IMR-90 (cell line): ENCODE measurements around the gene PRTG. TPM values are rescaled to one million over a fixed set of nuclear protein-coding genes. Genes with fewer than 3 reads are reported as not detected.

Source experiments
- ATAC-seq: fragments of 200-7000 bp; cut with Tn5 transposase; 2 replicates; pipeline ENCODE4 v1.9.1; 2020; ENCODE audit warnings: low read depth, mild to moderate bottlenecking, moderate library complexity
- BruUV-seq: library from RNA; stranded (reverse); fragments of 400-500 nt; replicated peaks from 2 replicates; lab custom pipeline; 2021; lab: Mats Ljungman, UMichigan
- CTCF ChIA-PET: fragments of 300-600 bp; formaldehyde crosslinking; extraction: SDS; loops from one replicate; lab custom pipeline; 2021; ENCODE audit warnings: antibody characterized with exemption; lab: Yijun Ruan, JAX
- POLR2A ChIA-PET: fragments of 300-600 bp; sonication (Branson Sonifier 250); formaldehyde crosslinking; loops from one replicate; lab custom pipeline; 2022; ENCODE audit warnings: antibody characterized with exemption; ENCODE audit not compliant: unreplicated experiment; lab: Charles Lee
- DNase-seq: peaks from one replicate; pipeline ENCODE4 v3.0.0; 2013
- H2AFZ ChIP-seq: replicated peaks from 2 replicates; pipeline ENCODE3; 2013; ENCODE audit warnings: low read length, mild to moderate bottlenecking; ENCODE audit not compliant: poor library complexity
- H2AK5ac ChIP-seq: 2 replicates; pipeline ENCODE4 v1.6.1; 2013; ENCODE audit warnings: low read depth, low read length, inconsistent platforms
- H2AK9ac ChIP-seq: replicated peaks from 2 replicates; pipeline ENCODE3; 2013; ENCODE audit warnings: mild to moderate bottlenecking, low read depth, low read length, moderate library complexity; ENCODE audit not compliant: poor library complexity
- H2BK120ac ChIP-seq: 2 replicates; pipeline ENCODE4 v1.6.1; 2013; ENCODE audit warnings: low read depth, low read length, inconsistent platforms
- H2BK15ac ChIP-seq: 3 replicates; pipeline ENCODE4 v1.6.1; 2013; ENCODE audit warnings: low read depth, low read length, inconsistent platforms
- H2BK20ac ChIP-seq: 2 replicates; pipeline ENCODE4 v1.6.1; 2013; ENCODE audit warnings: low read depth, mild to moderate bottlenecking, inconsistent platforms, low read length, moderate library complexity
- H2BK5ac ChIP-seq: 2 replicates; pipeline ENCODE4 v1.6.1; 2013; ENCODE audit warnings: mild to moderate bottlenecking, low read depth, low read length, inconsistent platforms; ENCODE audit not compliant: poor library complexity, severe bottlenecking
- H3K14ac ChIP-seq: replicated peaks from 2 replicates; pipeline ENCODE4 v1.6.1; 2013; ENCODE audit warnings: low read depth, low read length, inconsistent platforms
- H3K18ac ChIP-seq: 2 replicates; pipeline ENCODE4 v1.6.1; 2013; ENCODE audit warnings: low read depth, low read length, control low read depth
- H3K23ac ChIP-seq: 2 replicates; pipeline ENCODE4 v1.6.1; 2013; ENCODE audit warnings: low read depth, low read length, inconsistent platforms
- H3K27ac ChIP-seq: 2 replicates; pipeline ENCODE4 v1.5.1; 2013; ENCODE audit warnings: mild to moderate bottlenecking, control low read depth, low read length; ENCODE audit not compliant: insufficient read depth
- H3K27me3 ChIP-seq: 2 replicates; pipeline ENCODE4 v1.6.1; 2013; ENCODE audit warnings: low read length; ENCODE audit not compliant: control insufficient read depth, insufficient read depth
- H3K36me3 ChIP-seq: 2 replicates; pipeline ENCODE4 v1.6.1; 2013; ENCODE audit warnings: low read length, mixed read lengths; ENCODE audit not compliant: control insufficient read depth, insufficient read depth
- H3K4ac ChIP-seq: 2 replicates; pipeline ENCODE4 v1.6.1; 2013; ENCODE audit warnings: low read depth, low read length, inconsistent platforms
- H3K4me1 ChIP-seq: 2 replicates; pipeline ENCODE4 v1.6.1; 2013; ENCODE audit warnings: low read length, mixed read lengths; ENCODE audit not compliant: control insufficient read depth, insufficient read depth
- H3K4me2 ChIP-seq: 2 replicates; pipeline ENCODE4 v1.6.1; 2013; ENCODE audit warnings: low read depth, mild to moderate bottlenecking, control low read depth, low read length, moderate library complexity
- H3K4me3 ChIP-seq: 2 replicates; pipeline ENCODE4 v1.5.1; 2013; ENCODE audit warnings: low read depth, mild to moderate bottlenecking, control low read depth, low read length, moderate library complexity; ENCODE audit not compliant: insufficient read depth
- H3K56ac ChIP-seq: 2 replicates; pipeline ENCODE4 v1.6.1; 2013; ENCODE audit warnings: low read length, inconsistent platforms; ENCODE audit not compliant: insufficient read depth; ENCODE audit errors: extremely low read depth
- H3K79me1 ChIP-seq, 2 experiments: 2 replicates each; pipeline ENCODE4 v1.6.1; 2013; ENCODE audit warnings: low read length in 2 of 2, inconsistent platforms in 1 of 2, low read depth in 1 of 2
- H3K9ac ChIP-seq: 2 replicates; pipeline ENCODE4 v1.6.1; 2013; ENCODE audit warnings: low read depth, low read length, control low read depth
- H3K9me1 ChIP-seq: 2 replicates; pipeline ENCODE4 v1.6.1; 2013; ENCODE audit warnings: low read length, inconsistent platforms; ENCODE audit not compliant: insufficient read depth
- H3K9me3 ChIP-seq: 2 replicates; pipeline ENCODE4 v1.6.1; 2013; ENCODE audit warnings: low read length; ENCODE audit not compliant: control insufficient read depth, insufficient read depth
- H4K20me1 ChIP-seq: 2 replicates; pipeline ENCODE4 v1.6.1; 2013; ENCODE audit warnings: low read length, inconsistent platforms; ENCODE audit not compliant: insufficient read depth
- H4K5ac ChIP-seq: 2 replicates; pipeline ENCODE4 v1.6.1; 2013; ENCODE audit warnings: mild to moderate bottlenecking, low read depth, low read length, control low read depth
- H4K8ac ChIP-seq, 2 experiments: 2 replicates each; pipeline ENCODE4 v1.6.1; 2013; ENCODE audit warnings: low read depth in 2 of 2, low read length in 2 of 2, control low read depth in 1 of 2, inconsistent platforms in 1 of 2
- H4K91ac ChIP-seq: 2 replicates; pipeline ENCODE4 v1.6.1; 2013; ENCODE audit warnings: low read depth, low read length, inconsistent platforms; ENCODE audit not compliant: insufficient read depth
- BHLHE40 ChIP-seq: fragments of 150-350 bp; IDR thresholded peaks from 2 replicates; pipeline ENCODE4 v1.6.1; 2016; ENCODE audit warnings: mild to moderate bottlenecking, low read depth, low read length
- CEBPB ChIP-seq: IDR thresholded peaks from 2 replicates; pipeline ENCODE4 v1.6.1; 2012; ENCODE audit warnings: low read depth, low read length, improper control_type of control experiment
- CHD1 ChIP-seq: IDR thresholded peaks from 2 replicates; pipeline ENCODE4 v1.6.1; 2012; ENCODE audit warnings: low read depth, low read length, improper control_type of control experiment
- CTCF ChIP-seq: conservative IDR thresholded peaks from 2 replicates; pipeline ENCODE4 v1.5.1; 2012; ENCODE audit warnings: mild to moderate bottlenecking, low read depth, low read length, improper control_type of control experiment
- ELK1 ChIP-seq: fragments of 150-350 bp; IDR thresholded peaks from 2 replicates; pipeline ENCODE4 v1.6.1; 2016; ENCODE audit warnings: low read depth, mild to moderate bottlenecking, low read length, moderate library complexity, borderline replicate concordance
- FOS ChIP-seq: fragments of 150-350 bp; IDR thresholded peaks from 2 replicates; pipeline ENCODE4 v1.6.1; 2016; ENCODE audit warnings: low read depth, low read length
- MAFK ChIP-seq: IDR thresholded peaks from 2 replicates; pipeline ENCODE4 v1.6.1; 2012; ENCODE audit warnings: low read depth, low read length, improper control_type of control experiment
- MAZ ChIP-seq: IDR thresholded peaks from 2 replicates; pipeline ENCODE4 v1.6.1; 2012; ENCODE audit warnings: low read depth, mild to moderate bottlenecking, low read length, improper control_type of control experiment, moderate library complexity, borderline replicate concordance
- MXI1 ChIP-seq: IDR thresholded peaks from 2 replicates; pipeline ENCODE4 v1.6.1; 2012; ENCODE audit warnings: low read depth, mild to moderate bottlenecking, low read length, moderate library complexity, borderline replicate concordance
- NFE2L2 ChIP-seq: fragments of 150-350 bp; IDR thresholded peaks from 2 replicates; pipeline ENCODE4 v1.6.1; 2016; ENCODE audit warnings: low read depth, mild to moderate bottlenecking, low read length
- POLR2A ChIP-seq: IDR thresholded peaks from 2 replicates; pipeline ENCODE4 v1.6.1; 2012; ENCODE audit warnings: mild to moderate bottlenecking, low read depth, low read length
- RAD21 ChIP-seq: IDR thresholded peaks from 2 replicates; pipeline ENCODE4 v1.6.1; 2012; ENCODE audit warnings: low read length, improper control_type of control experiment
- RCOR1 ChIP-seq: IDR thresholded peaks from 2 replicates; pipeline ENCODE4 v1.6.1; 2012; ENCODE audit warnings: mild to moderate bottlenecking, low read length, improper control_type of control experiment; ENCODE audit not compliant: insufficient replicate concordance
- RFX5 ChIP-seq: IDR thresholded peaks from 2 replicates; pipeline ENCODE4 v1.8.0; 2012; ENCODE audit warnings: low read depth, mild to moderate bottlenecking, low read length, moderate library complexity
- SMC3 ChIP-seq: fragments of 150-350 bp; IDR thresholded peaks from 2 replicates; pipeline ENCODE4 v1.6.1; 2016; ENCODE audit warnings: low read depth, mild to moderate bottlenecking, antibody characterized with exemption, low read length, moderate library complexity
- USF2 ChIP-seq: fragments of 150-350 bp; IDR thresholded peaks from 2 replicates; pipeline ENCODE4 v1.6.1; 2017; ENCODE audit warnings: mild to moderate bottlenecking, antibody characterized with exemption, low read length, low read depth
- WGBS, 2 experiments: methylation state at CpG; one replicate each; pipeline versions ENCODE4 v1.1.5 to v1.1.7; 2013; ENCODE audit warnings: missing lambda C conversion rate in 2 of 2; ENCODE audit not compliant: insufficient read length in 1 of 2; ENCODE audit errors: extremely low coverage in 2 of 2; 5-methylcytosine and 5-hydroxymethylcytosine counted together
- dilution Hi-C: fragments of 300-500 bp; cut with HindIII; formaldehyde crosslinking; loops from one replicate; pipeline ENCODE4 v1.14.3; 2018; ENCODE audit warnings: low sequenced_read_pairs; ENCODE audit not compliant: unreplicated experiment
- in situ Hi-C: fragments of 300-500 bp; cut with MboI; formaldehyde crosslinking; loops from 3 replicates; pipeline ENCODE4 v1.14.3; 2019; ENCODE audit warnings: low sequenced_read_pairs, inconsistent platforms, mixed read lengths
- intact Hi-C: fragments of 100-400 bp; cut with micrococcal nuclease; formaldehyde crosslinking; loops from 2 replicates; pipeline ENCODE4 v1.10.0; 2022
- polyA plus RNA-seq, 3 experiments: library from polyadenylated mRNA; depleted of rRNA; stranded (reverse); fragments of >200 nt; gene quantifications; 2 replicates each; pipeline ENCODE4 v1.2.3, GENCODE V29; 2012; ENCODE audit warnings: low replicate concordance in 1 of 3
- total RNA-seq: library from RNA; depleted of rRNA; stranded (reverse); fragments of >200 nt; gene quantifications from 2 replicates; pipeline ENCODE4 v1.2.3, GENCODE V29; 2012

PRTG gene
- total and polyA plus RNA-seq, 2 of the 4 experiments (the other 2 are of a cell fraction): 0.99 to 1.4 TPM

GRCh38 chr15:55685286-55685685 lies 57.7 kb downstream of the PRTG start:
- Histone ChIP-seq H4K5ac (no peak overlapping the region), H4K8ac (no peak overlapping the region), H3K18ac (no peak overlapping the region), H2BK15ac (no peak overlapping the region), H2BK5ac (no peak overlapping the region), H3K9me3 (no peaks in the 10 kb centered on the region), H3K27ac (no peak overlapping the region), H2AFZ (no peak overlapping the region), H3K36me3 (no peaks in the 10 kb centered on the region), H3K4ac (no peak overlapping the region), H3K4me2 (no peak overlapping the region), H2AK9ac (no peak overlapping the region), H2AK5ac (no peak overlapping the region), H4K91ac (no peak overlapping the region), H3K27me3 (peaks cover 9% of the 10 kb centered on the region), H3K9ac (no peak overlapping the region), H3K14ac (no peak overlapping the region), H3K79me1 (no peaks in the 10 kb centered on the region), H3K4me1 (no peaks in the 10 kb centered on the region), H4K20me1 (no peaks in the 10 kb centered on the region), H2BK20ac (no peak overlapping the region), H3K9me1 (no peaks in the 10 kb centered on the region), H2BK120ac (no peak overlapping the region), H3K4me3 (no peak overlapping the region), H3K56ac (no peak overlapping the region), H3K23ac (no peak overlapping the region)
- BruUV-seq: no TSS peak
- dilution Hi-C loops (no loop called here), intact Hi-C loops (no loop called here), in situ Hi-C loops (no loop called here)
- no CpG with 5 or more reads among the region's 1 CpG for WGBS, 2 experiments
- CTCF ChIA-PET: no interaction called here
- no peak for TF ChIP-seq RAD21
- TF ChIP-seq ELK1: no peak
- TF ChIP-seq SMC3: no peak
- TF ChIP-seq RFX5: no peak
- no peak for TF ChIP-seq NFE2L2
- no peak for TF ChIP-seq CTCF
- TF ChIP-seq CEBPB: no peak
- no peak for TF ChIP-seq CHD1
- TF ChIP-seq BHLHE40: no peak
- no peak for TF ChIP-seq MAZ
- no peak for TF ChIP-seq FOS
- no peak for TF ChIP-seq POLR2A
- no peak for TF ChIP-seq USF2
- TF ChIP-seq MXI1: no peak
- no peak for TF ChIP-seq MAFK
- no peak for TF ChIP-seq RCOR1
- DNase-seq (peak; percentile 35), ATAC-seq (no peak)
- POLR2A ChIA-PET: no interaction called here
